H1 (cell line): Measurements from ENCODE around the gene CXCL5. TPM values are rescaled to one million over a fixed set of nuclear protein-coding genes. Genes with fewer than 3 reads are reported as not detected.

Experiments
- CTCF ChIA-PET: fragments of 300-600 bp; sonication (Branson Sonifier 250); formaldehyde crosslinking; loops from one replicate; lab custom pipeline; 2021; ENCODE audit not compliant: partially characterized antibody; lab: Charles Lee
- POLR2A ChIA-PET: fragments of 300-600 bp; sonication (Branson Sonifier 250); formaldehyde crosslinking; loops from one replicate; lab custom pipeline; 2021; ENCODE audit warnings: inconsistent platforms; ENCODE audit not compliant: partially characterized antibody; lab: Charles Lee
- DNase-seq, 2 experiments: peaks; one replicate each; pipeline versions ENCODE4 v3.0.0 to v3.0.0-alpha.2; 2010 to 2022; ENCODE audit warnings: low spot score in 2 of 2, low read depth in 1 of 2, mixed read lengths in 1 of 2
- FAIRE-seq: peaks from 2 replicates; lab custom pipeline; 2011; peaks lifted over from hg19 to GRCh38; lab: Jason Lieb, UNC
- H2AFZ ChIP-seq: 2 replicates; pipeline ENCODE4 v1.8.1; 2012; ENCODE audit warnings: low read length, inconsistent platforms
- H2AK5ac ChIP-seq: 2 replicates; pipeline ENCODE4 v1.6.1; 2013; ENCODE audit warnings: low read depth, low read length
- H2BK120ac ChIP-seq: replicated peaks from 2 replicates; pipeline ENCODE3; 2013; ENCODE audit warnings: low read depth, low read length, inconsistent platforms
- H2BK12ac ChIP-seq: 2 replicates; pipeline ENCODE4 v1.6.1; 2013; ENCODE audit warnings: low read depth, low read length
- H2BK15ac ChIP-seq: 2 replicates; pipeline ENCODE4 v1.6.1; 2013; ENCODE audit warnings: low read length
- H2BK20ac ChIP-seq: 2 replicates; pipeline ENCODE4 v1.6.1; 2013; ENCODE audit warnings: low read length
- H2BK5ac ChIP-seq: 2 replicates; pipeline ENCODE4 v1.6.1; 2013; ENCODE audit warnings: low read depth, low read length
- H3K14ac ChIP-seq: 2 replicates; pipeline ENCODE4 v1.6.1; 2013; ENCODE audit warnings: inconsistent platforms; ENCODE audit not compliant: insufficient read length
- H3K18ac ChIP-seq: 2 replicates; pipeline ENCODE4 v1.6.1; 2013; ENCODE audit warnings: low read length; ENCODE audit errors: extremely low read depth
- H3K23ac ChIP-seq: 2 replicates; pipeline ENCODE4 v1.6.1; 2013; ENCODE audit warnings: inconsistent platforms; ENCODE audit not compliant: insufficient read length
- H3K23me2 ChIP-seq: 2 replicates; pipeline ENCODE4 v1.6.1; 2013; ENCODE audit warnings: low read depth, low read length
- H3K27ac ChIP-seq: 2 replicates; pipeline ENCODE4 v1.6.1; 2011; ENCODE audit warnings: low read depth, low read length, inconsistent platforms
- H3K27me3 ChIP-seq, 4 experiments: replicated peaks in 1 of 4; 1 replicate in 1 of 4; 2 replicates in 3 of 4; pipeline versions ENCODE4 v1.6.1 to v1.8.1; 2011 to 2013; ENCODE audit warnings: low read length in 3 of 4, mild to moderate bottlenecking in 3 of 4, inconsistent platforms in 2 of 4, mixed read lengths in 2 of 4, moderate library complexity in 1 of 4; ENCODE audit not compliant: control insufficient read depth in 3 of 4, insufficient read depth in 3 of 4; ENCODE audit errors: extremely low read depth in 1 of 4
- H3K36me3 ChIP-seq, 4 experiments: 2 replicates each; pipeline versions ENCODE4 v1.6.1 to v1.8.1; 2011 to 2013; ENCODE audit warnings: mild to moderate bottlenecking in 4 of 4, low read length in 3 of 4, moderate library complexity in 2 of 4, control low read depth in 1 of 4, inconsistent platforms in 1 of 4; ENCODE audit not compliant: insufficient read depth in 4 of 4, control insufficient read depth in 2 of 4
- H3K4ac ChIP-seq: replicated peaks from 2 replicates; pipeline ENCODE3; 2013; ENCODE audit warnings: low read length, low read depth, mixed read lengths, inconsistent platforms; ENCODE audit not compliant: insufficient read length
- H3K4me1 ChIP-seq, 4 experiments: replicated peaks in 1 of 4; 1 replicate in 1 of 4; 2 replicates in 3 of 4; pipeline versions ENCODE4 v1.6.1 to v1.8.1; 2011 to 2013; ENCODE audit warnings: low read length in 3 of 4, inconsistent platforms in 2 of 4, mixed read lengths in 1 of 4; ENCODE audit not compliant: insufficient read depth in 4 of 4, control insufficient read depth in 3 of 4
- H3K4me2 ChIP-seq, 2 experiments: 2 replicates each; pipeline versions ENCODE4 v1.6.1 to v1.8.1; 2011 to 2013; ENCODE audit warnings: low read depth in 2 of 2, low read length in 2 of 2, control low read depth in 1 of 2, inconsistent platforms in 1 of 2, mild to moderate bottlenecking in 1 of 2; ENCODE audit not compliant: insufficient read depth in 1 of 2
- H3K4me3 ChIP-seq, 4 experiments: fragments of 200-600, 300-600 bp in 1 of 4; sonication (generic), shearing (Covaris generic), sonication (Bioruptor Twin) in 1 of 4; 2 replicates each; pipeline versions ENCODE4 v1.5.1 to v1.8.1; 2011 to 2016; ENCODE audit warnings: low read length in 4 of 4, low read depth in 3 of 4, control low read depth in 2 of 4, inconsistent platforms in 2 of 4, mild to moderate bottlenecking in 2 of 4, mixed read lengths in 1 of 4, moderate library complexity in 1 of 4; ENCODE audit not compliant: insufficient read depth in 2 of 4; ENCODE audit errors: extremely low read depth in 1 of 4
- H3K56ac ChIP-seq: replicated peaks from 2 replicates; pipeline ENCODE3; 2013; ENCODE audit warnings: low read depth, mild to moderate bottlenecking, mixed read lengths, low read length, inconsistent platforms; ENCODE audit not compliant: insufficient read length
- H3K79me1 ChIP-seq: 2 replicates; pipeline ENCODE4 v1.6.1; 2013; ENCODE audit warnings: low read depth, low read length, control low read depth
- H3K79me2 ChIP-seq, 2 experiments: 2 replicates each; pipeline versions ENCODE4 v1.6.1 to v1.8.1; 2012 to 2013; ENCODE audit warnings: low read length in 2 of 2, mild to moderate bottlenecking in 2 of 2, inconsistent platforms in 1 of 2; ENCODE audit not compliant: insufficient read depth in 2 of 2, control insufficient read depth in 1 of 2
- H3K9ac ChIP-seq, 4 experiments: replicated peaks in 1 of 4; 1 replicate in 1 of 4; 2 replicates in 3 of 4; pipeline versions ENCODE4 v1.6.1 to v1.8.1; 2011 to 2013; ENCODE audit warnings: low read depth in 3 of 4, low read length in 3 of 4, control low read depth in 2 of 4, mild to moderate bottlenecking in 2 of 4, moderate library complexity in 2 of 4, inconsistent platforms in 1 of 4; ENCODE audit errors: extremely low read depth in 1 of 4
- H3K9me3 ChIP-seq, 2 experiments: 2 replicates each; pipeline versions ENCODE4 v1.6.1 to v1.8.1; 2012 to 2013; ENCODE audit warnings: mild to moderate bottlenecking in 2 of 2, moderate library complexity in 2 of 2, control low read depth in 1 of 2, inconsistent platforms in 1 of 2, low read depth in 1 of 2, low read length in 1 of 2, mixed read lengths in 1 of 2; ENCODE audit not compliant: insufficient read depth in 2 of 2
- H4K20me1 ChIP-seq, 2 experiments: replicated peaks in 1 of 2; 2 replicates each; pipeline versions ENCODE3 to v1.8.1; 2011 to 2013; ENCODE audit warnings: inconsistent platforms in 2 of 2, low read length in 2 of 2, mild to moderate bottlenecking in 1 of 2; ENCODE audit not compliant: insufficient read depth in 2 of 2, control insufficient read depth in 1 of 2
- H4K5ac ChIP-seq: 2 replicates; pipeline ENCODE4 v1.6.1; 2013; ENCODE audit warnings: low read length, low read depth, mixed read lengths, inconsistent platforms; ENCODE audit not compliant: insufficient read length
- H4K8ac ChIP-seq: 2 replicates; pipeline ENCODE4 v1.8.0; 2013; ENCODE audit warnings: mild to moderate bottlenecking, moderate library complexity, low read length, inconsistent platforms; ENCODE audit not compliant: insufficient read depth; ENCODE audit errors: extremely low read depth
- H4K91ac ChIP-seq: replicated peaks from 2 replicates; pipeline ENCODE3; 2013; ENCODE audit warnings: low read length, mixed read lengths, inconsistent platforms; ENCODE audit not compliant: insufficient read length
- ASH2L ChIP-seq: fragments of 200-600, 300-600 bp; sonication (generic); IDR thresholded peaks from one replicate; pipeline ENCODE4 v1.7.1; 2017; ENCODE audit warnings: low read length
- CBX5 ChIP-seq: fragments of 300-800, 300-1000 bp; sonication (generic); IDR thresholded peaks from 2 replicates; pipeline ENCODE4 v1.7.1; 2016; ENCODE audit warnings: antibody characterized with exemption, low read length, low read depth
- EP300 ChIP-seq, 2 experiments: IDR thresholded peaks; 1 replicate in 1 of 2; 2 replicates in 1 of 2; pipeline ENCODE4 v1.6.1; 2011 to 2012; ENCODE audit warnings: low read depth in 2 of 2, low read length in 2 of 2, mild to moderate bottlenecking in 2 of 2, borderline replicate concordance in 1 of 2, inconsistent platforms in 1 of 2, moderate library complexity in 1 of 2
- KDM4A ChIP-seq: IDR thresholded peaks from one replicate; pipeline ENCODE4 v1.7.1; 2012; ENCODE audit warnings: low read depth, mild to moderate bottlenecking, moderate library complexity, low read length, inconsistent platforms; ENCODE audit not compliant: severe bottlenecking
- PHF8 ChIP-seq: fragments of 200-600 bp; sonication (generic); conservative IDR thresholded peaks from 2 replicates; pipeline ENCODE4 v1.7.1; 2012; ENCODE audit warnings: low read depth, mild to moderate bottlenecking, inconsistent platforms, low read length, moderate library complexity
- POLR2A ChIP-seq, 2 experiments: IDR thresholded peaks; 1 replicate in 1 of 2; 2 replicates in 1 of 2; pipeline ENCODE4 v1.6.1; 2011; ENCODE audit warnings: low read depth in 2 of 2, low read length in 2 of 2, mild to moderate bottlenecking in 2 of 2; ENCODE audit errors: control extremely low read depth in 1 of 2
- RAD21 ChIP-seq, 2 experiments: IDR thresholded peaks in 1 of 2; conservative IDR thresholded peaks in 1 of 2; 2 replicates each; pipeline ENCODE4 v1.6.1; 2011; ENCODE audit warnings: low read depth in 2 of 2, low read length in 2 of 2, improper control_type of control experiment in 1 of 2, inconsistent platforms in 1 of 2, mild to moderate bottlenecking in 1 of 2, moderate library complexity in 1 of 2
- RBBP5 ChIP-seq: IDR thresholded peaks from 2 replicates; pipeline ENCODE4 v1.7.1; 2012; ENCODE audit warnings: low read depth, mild to moderate bottlenecking, inconsistent platforms, low read length, moderate library complexity, borderline replicate concordance
- TAF1 ChIP-seq: IDR thresholded peaks from 2 replicates; pipeline ENCODE4 v1.6.1; 2011; ENCODE audit warnings: mild to moderate bottlenecking, low read depth, low read length
- TBP ChIP-seq: IDR thresholded peaks from 2 replicates; pipeline ENCODE4 v1.6.1; 2011; ENCODE audit warnings: low read depth, low read length, improper control_type of control experiment
- WGBS, 2 experiments: shearing (Covaris generic) in 1 of 2; methylation state at CpG; one replicate each; pipeline versions ENCODE4 v1.1.6 to v1.1.7; 2013 to 2015; ENCODE audit warnings: low lambda C conversion rate in 2 of 2, mixed read lengths in 2 of 2, inconsistent platforms in 1 of 2, low coverage in 1 of 2, missing lambda C conversion rate in 1 of 2; ENCODE audit not compliant: insufficient replicate concordance in 2 of 2, insufficient coverage in 1 of 2, insufficient read length in 1 of 2; ENCODE audit errors: extremely low coverage in 1 of 2, missing lambda C conversion rate in 1 of 2; 5-methylcytosine and 5-hydroxymethylcytosine counted together
- polyA plus RNA-seq, 7 experiments: library from polyadenylated mRNA; depleted of rRNA in 3 of 7; stranded (reverse) in 5 of 7; unstranded in 2 of 7; fragments of >200 nt in 5 of 7; fragments of 200-250 nt in 2 of 7; gene quantifications; 1 replicate in 5 of 7; 2 replicates in 1 of 7; 4 replicates in 1 of 7; pipeline versions ENCODE4 v1.2.1 to v1.2.3, GENCODE V29; 2011 to 2013; ENCODE audit warnings: missing spikeins in 2 of 7, mixed read lengths in 2 of 7
- total RNA-seq: library from RNA; stranded (reverse); fragmentation: NEBNext Ultra II Directional; extraction: Animal tissue kit (Norgen Biotek cat#: 25700); gene quantifications from 2 replicates; pipeline ENCODE4 v1.2.1, GENCODE V29; 2021

Gene CXCL5
- total and polyA plus RNA-seq, 2 of the 8 experiments (the other 6 are each of a cell fraction or from before 2014, with no cell fraction given): 10.9 to 15.6 TPM

GRCh38 chr4:74038425-74039314, 40.2 kb upstream of the CXCL5 start, which contains the start of gene CXCL3:
Gene CXCL3, minus strand, starts transcription at chr4:74038689. Its CDS starts 78 bp downstream, at chr4:74038611.
- no peak within 1 kb of the TSS for H2BK20ac ChIP-seq
- no peaks in the 10 kb centered on the region for H3K79me2 ChIP-seq
- no peak within 1 kb of the TSS for H2AK5ac ChIP-seq
- peaks cover 2% of the 10 kb centered on the region; the same call in 1 of the 2 replicates for H3K23me2 ChIP-seq
- CTCF ChIA-PET: interaction anchor here (0.5 to 4.3 kb wide), 18 partner anchors 10 to 174 kb away, joined by 3 to 18 read pairs (median 4); partner anchors contain the start of genes CXCL2 and CXCL5
- H3K9ac ChIP-seq: peak within 1 kb of the TSS; percentile 29 to 83 (median 52)
- H2BK5ac ChIP-seq: 0 out of 2 replicates have a peak within 1 kb of the TSS, but pooled peaks have one; percentile 17
- peak within 1 kb of the TSS; percentile 71; the same call in 1 of the 2 replicates for H3K18ac ChIP-seq
- H4K91ac ChIP-seq: peak within 1 kb of the TSS; percentile 62
- no peaks in the 10 kb centered on the region for H3K9me3 ChIP-seq
- H3K4me3 ChIP-seq: peak within 1 kb of the TSS; percentile 61 to 92 (median 73)
- peak within 1 kb of the TSS; percentile 37 for H3K56ac ChIP-seq
- H3K23ac ChIP-seq: no peak within 1 kb of the TSS
- no peaks in the 10 kb centered on the region for H4K20me1 ChIP-seq
- DNase-seq (peak in 1 of 2 experiments; percentile 88), FAIRE-seq (no peak)
- peaks cover 1 to 14% (median 4%) of the 10 kb centered on the region in 4 experiments; a peak in 4 of 7 replicates for H3K4me1 ChIP-seq
- no peak within 1 kb of the TSS for H4K8ac ChIP-seq
- no peak within 1 kb of the TSS for H3K4ac ChIP-seq
- H3K27ac ChIP-seq: 0 out of 2 replicates have a peak within 1 kb of the TSS, but pooled peaks have one; percentile 47
- WGBS, 2 experiments: 7% methylated on average over 38 of the region's 64 CpGs; no CpG with 5 or more reads in 1 of the 2 experiments
- peak within 1 kb of the TSS; percentile 64 to 80 for H3K4me2 ChIP-seq
- H3K79me1 ChIP-seq: no peaks in the 10 kb centered on the region
- H4K5ac ChIP-seq: peak within 1 kb of the TSS; percentile 61
- H3K14ac ChIP-seq: no peak within 1 kb of the TSS
- H2BK120ac ChIP-seq: no peak within 1 kb of the TSS
- POLR2A ChIA-PET: interaction anchor here (1.0 to 4.7 kb wide), 9 partner anchors 12 to 202 kb away, joined by 3 to 17 read pairs (median 5); partner anchors contain the start of genes CXCL5 and CXCL6
- H3K27me3 ChIP-seq: no peaks in the 10 kb centered on the region
- H2BK15ac ChIP-seq: no peak within 1 kb of the TSS
- peak within 1 kb of the TSS; percentile 95 for H2AFZ ChIP-seq
- no peak within 1 kb of the TSS for H2BK12ac ChIP-seq
- H3K36me3 ChIP-seq: no peaks in the 10 kb centered on the region; a peak in 1 of 8 replicates
- peak; percentile 75; the same call in 1 of the 2 replicates for TF ChIP-seq RBBP5
- peak in 1 of 2 experiments; percentile 28; a peak in 1 of 4 replicates for TF ChIP-seq RAD21 (IDR thresholded peaks at IDR 0.05 in 1 of 2, conservative IDR thresholded peaks at IDR 0.05 in 1 of 2; ENCODE audit: low read depth in 2 of 2, low read length in 2 of 2)
- peak; percentile 71 for TF ChIP-seq ASH2L
- 0 out of 2 replicates have a peak, but pooled peaks have one; percentile 49 for TF ChIP-seq PHF8
- TF ChIP-seq TAF1: peak; percentile 60; the same call in 1 of the 2 replicates
- TF ChIP-seq KDM4A: peak; percentile 93
- TF ChIP-seq EP300 (IDR thresholded peaks at IDR 0.05; ENCODE audit: borderline replicate concordance in 1 of 2, low read depth in 2 of 2, low read length in 2 of 2): no peak
- no peak for TF ChIP-seq CBX5
- peak; percentile 51 for TF ChIP-seq TBP
- peak in 1 of 2 experiments; percentile 64; a peak in 2 of 3 replicates for TF ChIP-seq POLR2A (IDR thresholded peaks at IDR 0.05; ENCODE audit: control extremely low read depth in 1 of 2, low read depth in 2 of 2, low read length in 2 of 2)
